Neural cell (in vitro differentiated cells): ENCODE measurements around the gene CLEC3A.

Experiments used
- CTCF ChIP-seq: fragments of 450-650 bp; IDR thresholded peaks from 2 replicates; pipeline ENCODE4 v1.5.1; 2014; ENCODE audit warnings: antibody characterized with exemption, mild to moderate bottlenecking, moderate library complexity; ENCODE audit not compliant: poor library complexity, severe bottlenecking
- EP300 ChIP-seq: fragments of 450-650 bp; conservative IDR thresholded peaks from 2 replicates; pipeline ENCODE4 v1.6.1; 2014; ENCODE audit warnings: antibody characterized with exemption, mild to moderate bottlenecking, moderate library complexity; ENCODE audit not compliant: poor library complexity, severe bottlenecking
- EZH2 ChIP-seq: fragments of 200-600, 300-800 bp; shearing (Covaris generic), sonication (generic); IDR thresholded peaks from 2 replicates; pipeline ENCODE4 v1.6.1; 2014; ENCODE audit warnings: antibody characterized with exemption, low read length, borderline replicate concordance, mild to moderate bottlenecking; ENCODE audit not compliant: insufficient read depth, poor library complexity, severe bottlenecking
- MXI1 ChIP-seq: fragments of 450-650 bp; conservative IDR thresholded peaks from 2 replicates; pipeline ENCODE4 v1.6.1; 2014; ENCODE audit warnings: antibody characterized with exemption, mild to moderate bottlenecking; ENCODE audit not compliant: poor library complexity, severe bottlenecking
- POLR2AphosphoS5 ChIP-seq: IDR thresholded peaks from 2 replicates; pipeline ENCODE4 v1.6.1; 2012
- RAD21 ChIP-seq: fragments of 450-650 bp; conservative IDR thresholded peaks from 2 replicates; pipeline ENCODE4 v1.6.1; 2014; ENCODE audit warnings: antibody characterized with exemption, mild to moderate bottlenecking, moderate library complexity
- REST ChIP-seq: IDR thresholded peaks from 2 replicates; pipeline ENCODE4 v1.6.1; 2012; ENCODE audit warnings: borderline replicate concordance
- SMC3 ChIP-seq: fragments of 450-650 bp; conservative IDR thresholded peaks from 2 replicates; pipeline ENCODE4 v1.6.1; 2014; ENCODE audit warnings: antibody characterized with exemption, mild to moderate bottlenecking, moderate library complexity; ENCODE audit not compliant: poor library complexity
- TAF1 ChIP-seq: IDR thresholded peaks from 2 replicates; pipeline ENCODE4 v1.6.1; 2012; ENCODE audit warnings: low read depth

GRCh38 chr16:78072275-78072674 is 49.9 kb downstream of the CLEC3A start:
- TF ChIP-seq TAF1: no peak
- no peak for TF ChIP-seq CTCF
- no peak for TF ChIP-seq EZH2
- TF ChIP-seq MXI1: no peak
- no peak for TF ChIP-seq REST
- no peak for TF ChIP-seq RAD21
- no peak for TF ChIP-seq POLR2AphosphoS5
- TF ChIP-seq SMC3: no peak
- no peak for TF ChIP-seq EP300
